Subcutaneous adipose tissue (tissue), 4 donors: ENCODE results near the gene TMEM271. TPM values are rescaled to one million over a fixed set of nuclear protein-coding genes. Genes with fewer than 3 reads are reported as not detected.

Source experiments
- total RNA-seq, 4 donors: library from RNA; depleted of rRNA; stranded (reverse); fragments of >200 nt; gene quantifications; one replicate each; pipeline ENCODE4 v1.1.0, GENCODE V29; 2016
- TF ChIP-seq, protein P1 (sequence below): fragments of 450-650 bp; IDR thresholded peaks from one replicate; pipeline ENCODE4 v1.5.1; 2016; ENCODE audit warnings: low read depth, mild to moderate bottlenecking, control low read depth, antibody characterized with exemption, moderate library complexity

Gene TMEM271
- total RNA-seq, 4 donors from 2014 or later: not detected

DNA sequence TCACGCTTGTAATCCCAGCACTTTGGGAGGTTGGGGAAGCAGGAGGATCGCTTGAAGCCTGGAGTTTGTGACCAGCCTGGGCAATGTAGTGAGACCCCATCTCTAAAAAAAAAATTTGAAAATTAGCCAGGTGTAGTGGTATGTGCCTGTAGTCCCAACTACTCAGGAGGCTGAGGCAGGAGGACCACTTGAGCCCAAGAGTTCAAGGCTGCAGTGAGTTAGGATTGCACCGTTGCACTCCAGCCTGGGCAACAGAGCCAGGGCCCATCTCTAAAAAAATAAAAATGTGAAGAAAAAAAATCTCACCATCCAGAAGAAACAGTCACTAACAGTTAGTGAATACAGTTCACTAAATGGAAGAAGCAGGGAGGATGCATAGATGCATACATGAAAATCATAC lies 34.8 kb downstream of the TMEM271 start:
- TF ChIP-seq, protein P1, sequence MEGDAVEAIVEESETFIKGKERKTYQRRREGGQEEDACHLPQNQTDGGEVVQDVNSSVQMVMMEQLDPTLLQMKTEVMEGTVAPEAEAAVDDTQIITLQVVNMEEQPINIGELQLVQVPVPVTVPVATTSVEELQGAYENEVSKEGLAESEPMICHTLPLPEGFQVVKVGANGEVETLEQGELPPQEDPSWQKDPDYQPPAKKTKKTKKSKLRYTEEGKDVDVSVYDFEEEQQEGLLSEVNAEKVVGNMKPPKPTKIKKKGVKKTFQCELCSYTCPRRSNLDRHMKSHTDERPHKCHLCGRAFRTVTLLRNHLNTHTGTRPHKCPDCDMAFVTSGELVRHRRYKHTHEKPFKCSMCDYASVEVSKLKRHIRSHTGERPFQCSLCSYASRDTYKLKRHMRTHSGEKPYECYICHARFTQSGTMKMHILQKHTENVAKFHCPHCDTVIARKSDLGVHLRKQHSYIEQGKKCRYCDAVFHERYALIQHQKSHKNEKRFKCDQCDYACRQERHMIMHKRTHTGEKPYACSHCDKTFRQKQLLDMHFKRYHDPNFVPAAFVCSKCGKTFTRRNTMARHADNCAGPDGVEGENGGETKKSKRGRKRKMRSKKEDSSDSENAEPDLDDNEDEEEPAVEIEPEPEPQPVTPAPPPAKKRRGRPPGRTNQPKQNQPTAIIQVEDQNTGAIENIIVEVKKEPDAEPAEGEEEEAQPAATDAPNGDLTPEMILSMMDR: no peak

DNA sequence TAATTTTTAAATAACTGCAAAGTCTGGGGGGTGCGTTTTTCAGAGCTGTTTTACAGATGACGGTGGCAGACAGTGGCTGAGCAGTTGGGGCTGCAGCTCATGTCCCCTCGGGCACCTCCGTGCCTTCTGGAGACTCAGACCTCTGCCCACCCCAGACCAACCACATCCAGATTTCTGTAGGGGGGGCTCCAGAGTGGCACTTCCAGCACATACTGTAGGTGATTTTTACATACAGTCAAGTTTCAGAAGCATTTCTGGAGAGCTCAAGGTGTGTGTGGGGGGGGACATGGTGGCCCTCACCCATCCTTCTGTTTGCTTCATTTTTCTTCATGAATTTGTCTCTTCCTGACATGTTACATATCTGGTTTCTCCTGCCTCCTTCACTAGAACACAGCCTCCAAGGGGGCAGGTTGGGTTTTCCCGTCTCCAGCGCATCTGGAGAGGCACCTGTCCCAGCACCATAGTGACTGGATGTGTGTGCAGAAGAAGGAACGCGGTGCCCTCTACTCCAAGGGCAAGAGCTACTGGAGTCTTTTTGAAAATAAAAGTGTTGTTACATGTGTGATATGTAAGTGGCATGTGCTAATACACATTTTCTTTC lies 37.5 kb downstream of the TMEM271 start:
- TF ChIP-seq, protein P1: no peak

DNA sequence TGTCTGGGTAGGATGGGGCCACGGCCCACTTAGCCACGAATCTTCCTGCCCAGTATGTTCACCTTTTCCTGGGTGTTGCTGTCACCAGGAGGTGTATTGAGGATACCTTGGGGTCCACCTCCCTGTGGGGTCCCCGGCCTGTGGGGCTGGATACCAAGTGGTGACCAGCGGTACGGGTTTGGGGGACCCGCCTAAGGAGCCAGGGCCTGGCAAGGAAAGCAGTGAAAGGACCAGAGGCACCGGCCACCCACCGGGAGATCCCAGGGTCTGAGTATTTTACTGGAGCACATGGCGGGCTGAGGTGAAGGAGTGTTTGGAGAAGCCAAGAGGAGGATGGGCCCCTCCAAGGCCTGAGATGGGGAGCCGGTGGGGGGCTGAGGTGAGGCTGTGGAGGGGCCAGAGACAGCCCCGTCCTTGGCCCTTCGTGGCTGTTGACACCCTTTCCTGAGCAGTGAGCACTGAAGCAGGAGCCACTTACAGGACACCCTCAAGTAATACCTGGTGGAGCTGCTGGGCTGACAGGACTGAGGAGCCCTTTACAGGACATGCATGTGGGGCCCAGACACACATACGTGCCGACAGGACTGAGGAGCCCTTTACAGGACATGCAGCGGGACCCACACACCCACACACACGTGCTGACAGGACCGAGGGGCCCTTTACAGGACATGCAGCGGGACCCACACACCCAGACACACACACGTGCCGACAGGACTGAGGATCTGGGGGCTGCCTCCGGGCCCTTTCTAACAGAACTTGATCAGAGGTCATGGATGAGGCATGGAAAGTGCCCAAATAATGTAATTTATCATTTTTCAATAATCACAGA lies 38.4 kb downstream of the TMEM271 start:
- TF ChIP-seq, protein P1: no peak

DNA sequence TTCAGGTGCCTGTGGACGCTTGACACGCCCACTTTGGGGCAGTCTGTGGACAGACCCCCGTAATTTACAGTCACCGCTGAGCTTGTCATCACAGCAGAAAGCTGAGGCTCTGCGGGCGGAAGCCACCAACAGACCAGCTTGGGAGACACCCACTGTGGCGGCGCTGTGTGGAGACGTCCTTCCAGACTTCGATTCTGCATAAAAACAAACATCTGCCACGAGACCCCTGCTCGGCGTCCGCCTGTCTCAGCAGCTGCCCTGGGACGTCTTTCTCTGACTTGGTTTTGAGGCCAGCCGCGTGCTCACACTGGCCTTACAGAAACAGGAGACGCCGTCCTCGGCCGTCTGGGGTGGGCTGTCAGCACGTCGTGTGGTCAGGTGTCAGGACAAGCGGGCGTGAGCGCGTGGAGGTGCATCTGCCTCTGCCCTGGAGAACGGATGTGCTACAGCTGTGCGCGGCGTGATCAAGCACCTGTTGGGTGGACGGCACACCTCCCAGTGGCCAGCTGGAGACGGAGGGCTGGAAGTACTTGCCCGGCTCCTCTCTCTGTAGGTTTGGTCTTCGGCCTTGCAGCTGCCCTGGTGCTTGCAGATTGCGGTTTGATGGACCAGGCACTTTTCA lies 39.6 kb downstream of the TMEM271 start:
- TF ChIP-seq, protein P1: no peak

DNA sequence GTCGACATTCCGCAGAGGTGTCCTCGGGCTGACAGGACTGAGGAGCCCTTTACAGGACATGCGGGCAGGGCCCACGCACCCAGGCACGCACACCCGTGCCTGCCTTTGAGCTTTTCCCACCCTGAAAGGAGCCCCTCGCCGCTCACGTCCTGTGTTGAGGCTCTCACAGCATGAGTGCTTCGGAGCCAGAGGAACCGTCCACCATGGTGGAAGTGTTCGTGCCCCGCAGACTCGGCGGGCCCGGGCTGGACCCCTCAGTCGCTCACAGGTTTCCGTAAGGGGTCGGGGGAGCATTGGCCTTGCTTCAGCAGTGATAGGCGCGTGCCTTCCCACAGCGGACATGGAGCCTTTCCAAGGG lies 40.2 kb downstream of the TMEM271 start:
- TF ChIP-seq, protein P1: no peak

DNA sequence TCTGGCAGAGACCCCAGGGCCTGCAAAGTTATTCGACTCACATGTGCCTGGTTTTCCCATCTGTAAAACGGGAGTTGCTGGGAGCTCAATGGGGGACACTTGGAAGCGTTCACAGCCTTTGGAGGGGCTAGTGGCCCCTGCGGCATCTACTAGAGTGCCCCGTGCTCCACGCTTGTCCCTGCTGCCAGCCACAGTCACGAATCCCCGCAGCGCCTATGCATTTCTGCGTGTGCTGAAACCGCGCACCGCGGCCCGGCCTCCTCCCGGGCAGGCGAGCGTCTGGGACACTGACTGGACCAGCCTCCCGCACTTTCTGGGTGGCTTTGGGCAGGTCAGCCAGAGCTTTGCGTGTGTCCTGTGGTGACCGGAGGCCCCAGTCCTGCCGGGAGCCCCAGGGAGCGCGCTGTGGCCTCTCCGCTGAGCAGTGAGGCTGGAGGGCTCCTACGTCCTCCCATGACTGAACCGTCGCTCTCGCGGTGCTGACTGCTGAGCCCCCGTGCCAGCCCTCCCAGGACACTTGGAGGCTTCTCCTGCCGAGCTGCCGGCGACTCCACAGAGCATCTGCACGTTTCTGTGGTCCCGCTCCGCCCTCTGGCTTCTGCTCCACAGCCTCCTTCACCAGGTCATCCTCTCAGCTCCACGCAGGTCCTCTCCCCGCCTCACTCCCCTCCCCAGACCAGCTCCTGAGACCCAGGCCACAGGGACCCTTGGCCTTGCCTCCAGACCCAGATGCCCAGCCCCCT lies 40.7 kb downstream of the TMEM271 start:
- TF ChIP-seq, protein P1: no peak
